Measurements from ENCODE around the gene HLA-F. TPM values are rescaled to one million over a fixed set of nuclear protein-coding genes. Genes with fewer than 3 reads are reported as not detected.

The HLA-F gene
- polyA plus RNA-seq, 2 of the 4 experiments (the other 2 are of a cell fraction): 2.7 to 4.5 TPM

DNA sequence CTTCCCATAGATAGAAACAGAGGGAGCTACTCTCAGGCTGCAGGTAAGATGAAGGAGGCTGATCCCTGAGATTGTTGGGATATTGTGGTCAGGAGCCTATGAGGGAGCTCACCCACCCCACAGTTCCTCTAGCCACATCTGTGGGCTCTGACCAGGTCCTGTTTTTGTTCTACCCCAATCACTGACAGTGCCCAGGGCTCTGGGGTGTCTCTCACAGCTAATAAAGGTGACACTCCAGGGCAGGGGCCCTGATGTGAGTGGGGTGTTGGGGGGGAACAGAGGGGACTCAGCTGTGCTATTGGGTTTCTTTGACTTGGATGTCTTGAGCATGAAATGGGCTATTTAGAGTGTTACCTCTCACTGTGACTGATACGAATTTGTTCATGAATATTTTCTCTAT is 2.8 kb downstream of the HLA-F start:
- DNase-seq (ENCODE audit: low read depth in 1 of 2, low spot score in 1 of 2) (no peak), ATAC-seq (no peak), FAIRE-seq (no peak)
- POLR2A ChIA-PET: no interaction called here
- Histone ChIP-seq H3K27ac (no peak overlapping the region), H3K4me3 (no peak overlapping the region), H3K4me2 (no peak overlapping the region), H3K4me1 (no peaks in the 10 kb centered on the region), H3K9me3 (no peaks in the 10 kb centered on the region)
- 61% methylated on average over 1 of the region's 1 CpG for WGBS (ENCODE audit: missing lambda C conversion rate)
- TF ChIP-seq HEYL (CRISPR knock-in tag; IDR thresholded peaks at IDR 0.05) (no peak), KDM5A (IDR thresholded peaks at IDR 0.05) (no peak), FOSB (CRISPR knock-in tag; IDR thresholded peaks at IDR 0.05) (no peak), CHD2 (IDR thresholded peaks at IDR 0.05; ENCODE audit: low read length, partially characterized antibody) (no peak), BHLHE40 (IDR thresholded peaks at IDR 0.05; ENCODE audit: low read depth, low read length) (no peak), ELK1 (IDR thresholded peaks at IDR 0.05; ENCODE audit: low read depth, low read length) (no peak), POLR2A (IDR thresholded peaks at IDR 0.05; ENCODE audit: low read length) (no peak), NR3C1 (IDR thresholded peaks at IDR 0.05) (no peak), JUNB (IDR thresholded peaks at IDR 0.05) (no peak), PBX3 (IDR thresholded peaks at IDR 0.05) (no peak), HDAC2 (IDR thresholded peaks at IDR 0.05) (no peak), FOSL2 (IDR thresholded peaks at IDR 0.05) (no peak), FOSL2 (CRISPR knock-in tag; IDR thresholded peaks at IDR 0.05) (no peak), CTCF (IDR thresholded peaks at IDR 0.05) (no peak), MAFK (IDR thresholded peaks at IDR 0.05; ENCODE audit: partially characterized antibody) (no peak), HOXA7 (CRISPR knock-in tag; IDR thresholded peaks at IDR 0.05) (no peak), MAZ (IDR thresholded peaks at IDR 0.05; ENCODE audit: borderline replicate concordance, low read depth, low read length) (no peak), EP300 (IDR thresholded peaks at IDR 0.05) (no peak), FOXS1 (CRISPR knock-in tag; IDR thresholded peaks at IDR 0.05) (no peak)
- CTCF ChIA-PET: interaction anchor here (0.9 to 1.8 kb wide), 5 partner anchors 10 to 72 kb away, joined by 3 to 5 read pairs (median 3); no protein-coding TSS in a partner anchor

GRCh38 chr6:29726571-29727194 is 3.4 kb downstream of the HLA-F start:
- H3K4me3 ChIP-seq: no peak overlapping the region
- H3K4me2 ChIP-seq: no peak overlapping the region
- no peak for TF ChIP-seq JUN (IDR thresholded peaks at IDR 0.05)
- TF ChIP-seq ZSCAN20 (CRISPR knock-in tag; IDR thresholded peaks at IDR 0.05): no peak
- TF ChIP-seq GATA3 (IDR thresholded peaks at IDR 0.05; ENCODE audit: borderline replicate concordance): no peak
- ChIA-PET CTCF (interaction anchor here (1.0 to 2.3 kb wide), 8 partner anchors 11 to 108 kb away, joined by 3 to 9 read pairs (median 3); no protein-coding TSS in a partner anchor), POLR2A (no interaction called here)
- no peak for ATAC-seq
- no peak for DNase-seq (ENCODE audit: low read depth in 1 of 2, low spot score in 1 of 2)
- no peak overlapping the region for H3K27ac ChIP-seq
- H3K9me3 ChIP-seq: no peaks in the 10 kb centered on the region
- FAIRE-seq: no peak
- 87% methylated on average over 9 of the region's 9 CpGs for WGBS (ENCODE audit: missing lambda C conversion rate)
- H3K4me1 ChIP-seq: no peaks in the 10 kb centered on the region

- FAIRE-seq (no peak), DNase-seq (ENCODE audit: low read depth in 1 of 2, low spot score in 1 of 2) (no peak), ATAC-seq (no peak)
- CTCF ChIA-PET: interaction anchor here (1.0 to 2.3 kb wide), 6 partner anchors 10 to 107 kb away, joined by 3 to 9 read pairs (median 4); no protein-coding TSS in a partner anchor
- POLR2A ChIA-PET: no interaction called here
- no peaks in the 10 kb centered on the region for H3K9me3 ChIP-seq
- H3K27ac ChIP-seq: no peak overlapping the region
- WGBS (ENCODE audit: missing lambda C conversion rate): 49% methylated on average over 2 of the region's 2 CpGs
- H3K4me3 ChIP-seq: no peak overlapping the region
- H3K4me2 ChIP-seq: no peak overlapping the region
- no peaks in the 10 kb centered on the region for H3K4me1 ChIP-seq
- TF ChIP-seq HEYL (CRISPR knock-in tag; IDR thresholded peaks at IDR 0.05) (no peak), TFCP2L1 (CRISPR knock-in tag; IDR thresholded peaks at IDR 0.05) (no peak), KDM5A (IDR thresholded peaks at IDR 0.05) (no peak), RARB (CRISPR knock-in tag; IDR thresholded peaks at IDR 0.05) (no peak), CHD2 (IDR thresholded peaks at IDR 0.05; ENCODE audit: low read length, partially characterized antibody) (no peak), RAD21 (conservative IDR thresholded peaks at IDR 0.05 in 1 of 2, IDR thresholded peaks at IDR 0.05 in 1 of 2) (no peak), HMGXB4 (CRISPR knock-in tag; IDR thresholded peaks at IDR 0.05; ENCODE audit: borderline replicate concordance) (no peak), ZFP36 (IDR thresholded peaks at IDR 0.05; ENCODE audit: borderline replicate concordance, partially characterized antibody) (no peak), FOXS1 (CRISPR knock-in tag; IDR thresholded peaks at IDR 0.05) (no peak), RNF2 (IDR thresholded peaks at IDR 0.05; ENCODE audit: borderline replicate concordance, low read depth) (no peak), FOSL2 (IDR thresholded peaks at IDR 0.05) (no peak), FOSL2 (CRISPR knock-in tag; IDR thresholded peaks at IDR 0.05) (no peak), EP300 (IDR thresholded peaks at IDR 0.05) (no peak), RCOR1 (IDR thresholded peaks at IDR 0.05; ENCODE audit: low read depth, low read length) (no peak)
- TF ChIP-seq, protein P1, sequence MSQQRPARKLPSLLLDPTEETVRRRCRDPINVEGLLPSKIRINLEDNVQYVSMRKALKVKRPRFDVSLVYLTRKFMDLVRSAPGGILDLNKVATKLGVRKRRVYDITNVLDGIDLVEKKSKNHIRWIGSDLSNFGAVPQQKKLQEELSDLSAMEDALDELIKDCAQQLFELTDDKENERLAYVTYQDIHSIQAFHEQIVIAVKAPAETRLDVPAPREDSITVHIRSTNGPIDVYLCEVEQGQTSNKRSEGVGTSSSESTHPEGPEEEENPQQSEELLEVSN (IDR thresholded peaks at IDR 0.05; ENCODE audit: borderline replicate concordance, low read depth): no peak
Observed at GRCh38 chr6:29727637-29728036, 4.4 kb downstream of the HLA-F start.
